Cardiac fibroblast (primary cell): ENCODE measurements around the gene DHRS12.
A peak's percentile ranks its signal among the peaks of the same experiment; 100 is the strongest.

ENCODE experiments used
- DNase-seq, 2 donors: peaks; one replicate each; pipeline versions ENCODE4 v3.0.0 to v3.0.0-alpha.2; 2010; ENCODE audit warnings: low read depth in 2 of 2
- H3K4me3 ChIP-seq, 2 donors: replicated peaks in 1 of 2; 1 replicate in 1 of 2; 2 replicates in 1 of 2; pipeline ENCODE4 v1.5.1; 2011; ENCODE audit warnings: low read depth in 2 of 2, low read length in 2 of 2, mild to moderate bottlenecking in 2 of 2, moderate library complexity in 1 of 2
- CTCF ChIP-seq: IDR thresholded peaks from one replicate; pipeline ENCODE4 v1.5.1; 2011; ENCODE audit warnings: low read depth, mild to moderate bottlenecking, low read length, inconsistent platforms

Gene DHRS12

GRCh38 chr13:51837016-51837415, 33.1 kb upstream of the DHRS12 start:
- H3K4me3 ChIP-seq, result no peak overlapping the region
- no peak for DNase-seq
- TF ChIP-seq CTCF, result no peak

- no peak overlapping the region for H3K4me3 ChIP-seq
- no peak for TF ChIP-seq CTCF
- DNase-seq, result no peak
These were observed 30.7 kb upstream of the DHRS12 start for GRCh38 chr13:51834581-51835171.

- TF ChIP-seq CTCF, result no peak
- H3K4me3 ChIP-seq, result no peak overlapping the region
- no peak for DNase-seq
These were observed 30.0 kb upstream of the DHRS12 start for GRCh38 chr13:51833980-51834379.

- peak; percentile 45 for TF ChIP-seq CTCF
- DNase-seq, result peak; percentile 36 to 62
- no peak overlapping the region for H3K4me3 ChIP-seq
These were observed 28.6 kb upstream of the DHRS12 start for GRCh38 chr13:51832471-51833152.

- no peak for TF ChIP-seq CTCF
- no peak for DNase-seq
- no peak overlapping the region for H3K4me3 ChIP-seq
These were observed 27.6 kb upstream of the DHRS12 start for GRCh38 chr13:51831519-51831918.

- no peak overlapping the region for H3K4me3 ChIP-seq
- DNase-seq, result no peak
- no peak for TF ChIP-seq CTCF
These were observed 25.6 kb upstream of the DHRS12 start for GRCh38 chr13:51829568-51829899.
